ENCODE data around the gene MFNG.
A peak's percentile ranks its signal among the peaks of the same experiment; 100 is the strongest.

DNA sequence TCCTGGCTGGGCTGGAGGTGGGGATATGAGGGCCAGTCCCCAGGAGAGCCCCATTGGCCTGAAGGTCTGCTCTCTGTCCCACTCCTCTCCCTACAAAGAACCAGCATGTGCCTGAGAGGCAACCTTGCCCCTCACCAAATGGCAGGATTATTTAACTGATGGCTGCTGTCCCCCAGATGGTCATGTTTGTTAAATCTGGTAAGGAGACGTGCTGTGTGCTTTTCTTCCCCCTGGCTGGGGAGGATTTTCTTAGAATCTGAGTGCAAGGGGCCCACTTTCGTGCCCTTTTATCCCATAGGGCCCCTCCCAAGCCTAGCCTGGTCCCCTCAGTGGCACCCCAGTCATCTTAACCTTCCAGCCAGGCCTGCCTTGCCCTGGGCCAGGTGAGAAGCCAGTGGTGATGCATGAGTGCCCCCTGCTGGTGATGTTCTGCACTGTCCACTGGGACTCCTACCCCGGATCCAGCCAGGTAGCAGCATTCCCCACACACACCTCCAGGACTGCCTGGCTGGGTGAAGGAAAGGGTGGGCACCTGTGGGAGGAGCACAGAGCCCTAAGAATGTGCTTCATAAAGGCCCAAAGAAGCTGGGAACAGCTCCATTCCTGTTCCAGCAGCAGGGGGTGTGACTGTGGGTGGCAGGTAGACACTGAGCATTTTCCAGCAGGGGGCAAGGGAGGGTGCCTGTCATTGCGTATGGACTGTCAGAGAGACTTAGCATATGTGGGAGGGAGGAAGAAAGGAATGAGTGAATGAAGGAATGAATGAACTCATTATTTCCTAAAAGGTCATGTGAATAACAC, 28.9 kb downstream of the MFNG start:
- TF ChIP-seq, protein P1, sequence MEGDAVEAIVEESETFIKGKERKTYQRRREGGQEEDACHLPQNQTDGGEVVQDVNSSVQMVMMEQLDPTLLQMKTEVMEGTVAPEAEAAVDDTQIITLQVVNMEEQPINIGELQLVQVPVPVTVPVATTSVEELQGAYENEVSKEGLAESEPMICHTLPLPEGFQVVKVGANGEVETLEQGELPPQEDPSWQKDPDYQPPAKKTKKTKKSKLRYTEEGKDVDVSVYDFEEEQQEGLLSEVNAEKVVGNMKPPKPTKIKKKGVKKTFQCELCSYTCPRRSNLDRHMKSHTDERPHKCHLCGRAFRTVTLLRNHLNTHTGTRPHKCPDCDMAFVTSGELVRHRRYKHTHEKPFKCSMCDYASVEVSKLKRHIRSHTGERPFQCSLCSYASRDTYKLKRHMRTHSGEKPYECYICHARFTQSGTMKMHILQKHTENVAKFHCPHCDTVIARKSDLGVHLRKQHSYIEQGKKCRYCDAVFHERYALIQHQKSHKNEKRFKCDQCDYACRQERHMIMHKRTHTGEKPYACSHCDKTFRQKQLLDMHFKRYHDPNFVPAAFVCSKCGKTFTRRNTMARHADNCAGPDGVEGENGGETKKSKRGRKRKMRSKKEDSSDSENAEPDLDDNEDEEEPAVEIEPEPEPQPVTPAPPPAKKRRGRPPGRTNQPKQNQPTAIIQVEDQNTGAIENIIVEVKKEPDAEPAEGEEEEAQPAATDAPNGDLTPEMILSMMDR (IDR thresholded peaks at IDR 0.05), result peak; percentile 91
- TF ChIP-seq TCF7L2 (IDR thresholded peaks at IDR 0.05; ENCODE audit: low read depth, low read length) (no peak), POLR2AphosphoS5 (IDR thresholded peaks at IDR 0.05; ENCODE audit: low read depth, low read length) (no peak)
- TF ChIP-seq, protein P2, sequence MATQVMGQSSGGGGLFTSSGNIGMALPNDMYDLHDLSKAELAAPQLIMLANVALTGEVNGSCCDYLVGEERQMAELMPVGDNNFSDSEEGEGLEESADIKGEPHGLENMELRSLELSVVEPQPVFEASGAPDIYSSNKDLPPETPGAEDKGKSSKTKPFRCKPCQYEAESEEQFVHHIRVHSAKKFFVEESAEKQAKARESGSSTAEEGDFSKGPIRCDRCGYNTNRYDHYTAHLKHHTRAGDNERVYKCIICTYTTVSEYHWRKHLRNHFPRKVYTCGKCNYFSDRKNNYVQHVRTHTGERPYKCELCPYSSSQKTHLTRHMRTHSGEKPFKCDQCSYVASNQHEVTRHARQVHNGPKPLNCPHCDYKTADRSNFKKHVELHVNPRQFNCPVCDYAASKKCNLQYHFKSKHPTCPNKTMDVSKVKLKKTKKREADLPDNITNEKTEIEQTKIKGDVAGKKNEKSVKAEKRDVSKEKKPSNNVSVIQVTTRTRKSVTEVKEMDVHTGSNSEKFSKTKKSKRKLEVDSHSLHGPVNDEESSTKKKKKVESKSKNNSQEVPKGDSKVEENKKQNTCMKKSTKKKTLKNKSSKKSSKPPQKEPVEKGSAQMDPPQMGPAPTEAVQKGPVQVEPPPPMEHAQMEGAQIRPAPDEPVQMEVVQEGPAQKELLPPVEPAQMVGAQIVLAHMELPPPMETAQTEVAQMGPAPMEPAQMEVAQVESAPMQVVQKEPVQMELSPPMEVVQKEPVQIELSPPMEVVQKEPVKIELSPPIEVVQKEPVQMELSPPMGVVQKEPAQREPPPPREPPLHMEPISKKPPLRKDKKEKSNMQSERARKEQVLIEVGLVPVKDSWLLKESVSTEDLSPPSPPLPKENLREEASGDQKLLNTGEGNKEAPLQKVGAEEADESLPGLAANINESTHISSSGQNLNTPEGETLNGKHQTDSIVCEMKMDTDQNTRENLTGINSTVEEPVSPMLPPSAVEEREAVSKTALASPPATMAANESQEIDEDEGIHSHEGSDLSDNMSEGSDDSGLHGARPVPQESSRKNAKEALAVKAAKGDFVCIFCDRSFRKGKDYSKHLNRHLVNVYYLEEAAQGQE (IDR thresholded peaks at IDR 0.05; ENCODE audit: insufficient read depth in 1 of 2, low read depth in 2 of 2, low read length in 1 of 2), result peak in 1 of 2 experiments; percentile 72; a peak in 1 of 4 replicates

Measured in Panc1 (cell line).